ENCODE data around the gene FBXO42. TPM values are rescaled to one million over a fixed set of nuclear protein-coding genes. Genes with fewer than 3 reads are reported as not detected.
A peak's percentile ranks its signal among the peaks of the same experiment; 100 is the strongest.

FBXO42 gene
- total RNA-seq, 1 donor = 16.3 TPM

DNA sequence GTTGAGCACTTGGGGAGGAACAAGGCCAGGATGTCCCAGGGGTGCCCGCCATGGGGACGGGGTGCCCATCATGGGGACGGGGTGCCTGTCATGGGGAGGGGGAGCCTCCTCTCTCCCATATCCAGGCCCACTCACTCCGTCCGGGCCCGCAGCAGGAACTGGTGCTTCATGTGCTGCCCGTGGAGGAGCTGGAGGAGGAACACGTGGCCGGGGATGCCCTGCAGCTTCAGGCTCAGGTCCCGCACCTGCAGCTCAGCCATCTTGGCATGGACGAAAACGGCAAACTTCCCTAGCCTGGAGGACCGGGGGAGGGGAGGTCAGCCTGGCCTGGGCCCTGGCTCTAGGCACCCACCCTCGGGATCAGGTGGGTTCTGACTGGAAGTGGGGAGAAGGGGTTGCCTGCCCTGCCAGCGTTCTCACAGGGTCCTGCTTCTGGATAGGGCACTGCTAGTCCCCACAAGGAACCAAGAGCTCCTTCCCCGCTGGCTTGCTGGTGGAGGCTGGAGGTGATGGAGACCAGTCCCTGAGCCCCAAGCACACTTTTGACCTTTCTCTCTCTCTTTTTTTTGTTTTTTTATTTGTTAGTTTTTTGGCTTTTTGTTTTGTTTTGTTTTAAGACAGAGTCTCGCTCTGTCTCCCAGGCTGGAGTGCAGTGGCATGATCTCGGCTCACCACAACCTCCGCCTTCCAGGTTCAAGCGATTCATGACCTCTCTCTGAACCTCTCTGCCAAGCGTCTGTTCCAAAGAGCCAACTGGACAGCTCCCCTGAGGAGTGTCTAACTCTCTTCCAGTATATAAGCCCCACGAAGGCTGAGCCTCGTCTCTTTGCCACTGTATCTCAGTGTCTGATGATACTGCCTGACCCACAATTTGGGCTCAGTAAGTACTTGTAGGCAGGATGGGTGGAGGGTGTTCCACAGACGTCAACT, 149.7 kb downstream of the FBXO42 start:
- TF ChIP-seq, protein P1, sequence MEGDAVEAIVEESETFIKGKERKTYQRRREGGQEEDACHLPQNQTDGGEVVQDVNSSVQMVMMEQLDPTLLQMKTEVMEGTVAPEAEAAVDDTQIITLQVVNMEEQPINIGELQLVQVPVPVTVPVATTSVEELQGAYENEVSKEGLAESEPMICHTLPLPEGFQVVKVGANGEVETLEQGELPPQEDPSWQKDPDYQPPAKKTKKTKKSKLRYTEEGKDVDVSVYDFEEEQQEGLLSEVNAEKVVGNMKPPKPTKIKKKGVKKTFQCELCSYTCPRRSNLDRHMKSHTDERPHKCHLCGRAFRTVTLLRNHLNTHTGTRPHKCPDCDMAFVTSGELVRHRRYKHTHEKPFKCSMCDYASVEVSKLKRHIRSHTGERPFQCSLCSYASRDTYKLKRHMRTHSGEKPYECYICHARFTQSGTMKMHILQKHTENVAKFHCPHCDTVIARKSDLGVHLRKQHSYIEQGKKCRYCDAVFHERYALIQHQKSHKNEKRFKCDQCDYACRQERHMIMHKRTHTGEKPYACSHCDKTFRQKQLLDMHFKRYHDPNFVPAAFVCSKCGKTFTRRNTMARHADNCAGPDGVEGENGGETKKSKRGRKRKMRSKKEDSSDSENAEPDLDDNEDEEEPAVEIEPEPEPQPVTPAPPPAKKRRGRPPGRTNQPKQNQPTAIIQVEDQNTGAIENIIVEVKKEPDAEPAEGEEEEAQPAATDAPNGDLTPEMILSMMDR (IDR thresholded peaks at IDR 0.05; ENCODE audit: extremely low read depth, low read depth, low read length) = no peak
- Histone ChIP-seq H2AFZ (ENCODE audit: low read length) (no peak overlapping the region), H3K4me2 (ENCODE audit: insufficient read depth, low read length) (no peak overlapping the region), H3K9me3 (ENCODE audit: low read depth, low read length) (no peaks in the 10 kb centered on the region), H3K4me1 (ENCODE audit: insufficient read depth, low read length) (peaks cover 8% of the 10 kb centered on the region), H3K27ac (ENCODE audit: low read depth, low read length) (no peak overlapping the region), H3K4me3 (ENCODE audit: insufficient read depth, low read length) (no peak overlapping the region), H3K79me2 (ENCODE audit: insufficient read depth, low read length) (no peaks in the 10 kb centered on the region), H3K36me3 (ENCODE audit: insufficient read depth, low read length) (no peaks in the 10 kb centered on the region), H3K27me3 (ENCODE audit: insufficient read depth, low read length) (no peaks in the 10 kb centered on the region), H4K20me1 (ENCODE audit: insufficient read depth, low read length) (no peaks in the 10 kb centered on the region)
- peak; percentile 39 for DNase-seq (ENCODE audit: insufficient read length, low spot score, missing footprints)

DNA sequence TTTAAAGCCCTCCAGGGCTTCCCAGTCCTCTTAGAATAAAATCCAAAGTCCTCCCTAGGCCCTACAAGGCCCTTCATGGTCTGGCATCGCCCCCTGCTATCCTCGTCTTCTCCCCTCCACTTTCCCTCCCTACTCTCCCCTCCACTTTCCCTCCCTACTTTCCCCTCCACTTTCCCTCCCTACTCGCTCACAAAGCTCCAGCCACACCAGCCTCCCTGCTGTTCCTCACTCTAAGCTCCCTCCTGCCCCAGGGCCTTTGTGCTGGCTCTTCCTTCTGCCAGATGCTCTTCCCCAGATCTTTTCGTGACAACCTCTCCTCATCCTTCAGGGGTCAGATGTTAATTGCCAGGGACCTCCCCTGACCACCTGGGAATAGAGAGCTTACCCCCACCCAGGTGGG, 152.6 kb downstream of the FBXO42 start:
- H3K4me3 ChIP-seq (ENCODE audit: insufficient read depth, low read length) = no peak overlapping the region
- no peaks in the 10 kb centered on the region for H3K27me3 ChIP-seq (ENCODE audit: insufficient read depth, low read length)
- no peaks in the 10 kb centered on the region for H3K9me3 ChIP-seq (ENCODE audit: low read depth, low read length)
- no peak for DNase-seq (ENCODE audit: insufficient read length, low spot score, missing footprints)
- H3K27ac ChIP-seq (ENCODE audit: low read depth, low read length) = no peak overlapping the region
- H3K4me1 ChIP-seq (ENCODE audit: insufficient read depth, low read length) = no peaks in the 10 kb centered on the region
- no peaks in the 10 kb centered on the region for H3K79me2 ChIP-seq (ENCODE audit: insufficient read depth, low read length)
- TF ChIP-seq, protein P1 (IDR thresholded peaks at IDR 0.05; ENCODE audit: extremely low read depth, low read depth, low read length) = no peak
- H3K36me3 ChIP-seq (ENCODE audit: insufficient read depth, low read length) = no peaks in the 10 kb centered on the region
- H4K20me1 ChIP-seq (ENCODE audit: insufficient read depth, low read length) = no peaks in the 10 kb centered on the region
- H2AFZ ChIP-seq (ENCODE audit: low read length) = no peak overlapping the region
- no peak overlapping the region for H3K4me2 ChIP-seq (ENCODE audit: insufficient read depth, low read length)

DNA sequence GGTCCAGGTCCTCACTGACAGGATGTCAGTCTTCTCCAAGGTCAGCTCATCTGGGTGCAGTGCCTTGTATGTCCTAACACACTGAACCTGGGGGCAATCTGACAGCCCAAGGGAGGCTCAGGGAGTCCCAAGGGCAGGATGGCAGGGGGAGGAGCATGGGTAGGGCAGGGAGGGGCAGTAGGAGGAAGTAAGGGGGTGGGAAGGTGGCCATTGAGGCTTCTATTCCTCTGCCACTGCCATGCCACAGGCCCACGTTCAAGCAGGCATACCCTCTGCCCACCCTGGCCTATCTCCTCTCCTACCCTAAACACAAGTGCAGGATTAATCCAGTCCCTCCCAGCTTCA, 153.2 kb downstream of the FBXO42 start:
- no peak overlapping the region for H3K4me2 ChIP-seq (ENCODE audit: insufficient read depth, low read length)
- DNase-seq (ENCODE audit: insufficient read length, low spot score, missing footprints) = peak; percentile 0
- TF ChIP-seq, protein P1 (IDR thresholded peaks at IDR 0.05; ENCODE audit: extremely low read depth, low read depth, low read length) = no peak
- H3K4me1 ChIP-seq (ENCODE audit: insufficient read depth, low read length) = no peaks in the 10 kb centered on the region
- no peaks in the 10 kb centered on the region for H3K27me3 ChIP-seq (ENCODE audit: insufficient read depth, low read length)
- no peak overlapping the region for H3K27ac ChIP-seq (ENCODE audit: low read depth, low read length)
- no peaks in the 10 kb centered on the region for H4K20me1 ChIP-seq (ENCODE audit: insufficient read depth, low read length)
- no peaks in the 10 kb centered on the region for H3K79me2 ChIP-seq (ENCODE audit: insufficient read depth, low read length)
- no peaks in the 10 kb centered on the region for H3K36me3 ChIP-seq (ENCODE audit: insufficient read depth, low read length)
- no peaks in the 10 kb centered on the region for H3K9me3 ChIP-seq (ENCODE audit: low read depth, low read length)
- no peak overlapping the region for H3K4me3 ChIP-seq (ENCODE audit: insufficient read depth, low read length)
- no peak overlapping the region for H2AFZ ChIP-seq (ENCODE audit: low read length)

DNA sequence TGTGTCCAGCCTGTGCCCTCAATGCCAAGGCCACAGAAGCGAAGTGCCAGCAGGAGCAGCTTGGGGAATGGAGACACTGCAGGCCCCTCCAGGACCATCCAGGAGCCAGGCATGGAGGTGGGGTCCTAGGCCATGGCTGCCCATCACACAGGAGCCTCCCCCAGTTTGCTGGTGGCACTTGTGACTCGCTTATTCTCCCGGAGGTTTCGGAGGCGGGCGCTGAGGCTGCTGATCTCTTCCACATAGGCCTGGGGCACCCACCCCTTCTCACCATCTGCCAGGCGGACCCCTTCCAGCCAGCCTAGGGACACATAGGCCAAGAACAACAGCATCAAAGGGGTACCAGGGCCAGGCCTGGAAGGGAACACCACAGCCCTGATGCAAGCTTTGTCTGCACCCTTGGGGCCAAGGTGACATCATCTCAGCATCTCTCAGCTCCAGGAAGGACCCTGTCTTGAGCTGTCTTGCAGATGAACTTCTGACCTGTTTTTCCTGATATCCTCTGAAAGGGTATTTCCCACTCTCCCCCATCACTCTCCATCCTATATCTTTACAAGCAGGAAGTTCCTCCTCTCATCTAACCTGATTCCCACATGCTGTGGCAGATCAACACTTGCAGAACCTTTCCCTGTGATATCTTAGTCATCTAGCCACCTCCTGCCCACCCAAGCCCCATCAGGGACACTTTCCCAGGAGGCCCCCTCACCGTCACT, 153.7 kb downstream of the FBXO42 start:
- H3K9me3 ChIP-seq (ENCODE audit: low read depth, low read length) = no peaks in the 10 kb centered on the region
- H3K36me3 ChIP-seq (ENCODE audit: insufficient read depth, low read length) = no peaks in the 10 kb centered on the region
- no peaks in the 10 kb centered on the region for H3K79me2 ChIP-seq (ENCODE audit: insufficient read depth, low read length)
- no peaks in the 10 kb centered on the region for H3K27me3 ChIP-seq (ENCODE audit: insufficient read depth, low read length)
- no peak overlapping the region for H2AFZ ChIP-seq (ENCODE audit: low read length)
- TF ChIP-seq, protein P1 (IDR thresholded peaks at IDR 0.05; ENCODE audit: extremely low read depth, low read depth, low read length) = no peak
- DNase-seq (ENCODE audit: insufficient read length, low spot score, missing footprints) = peak; percentile 54
- H3K4me3 ChIP-seq (ENCODE audit: insufficient read depth, low read length) = no peak overlapping the region
- no peaks in the 10 kb centered on the region for H3K4me1 ChIP-seq (ENCODE audit: insufficient read depth, low read length)
- H3K4me2 ChIP-seq (ENCODE audit: insufficient read depth, low read length) = no peak overlapping the region
- H3K27ac ChIP-seq (ENCODE audit: low read depth, low read length) = no peak overlapping the region
- no peaks in the 10 kb centered on the region for H4K20me1 ChIP-seq (ENCODE audit: insufficient read depth, low read length)
